ENCODE measurements around the gene ZNF165. TPM values are rescaled to one million over a fixed set of nuclear protein-coding genes. Genes with fewer than 3 reads are reported as not detected.

Gene ZNF165
- total and polyA plus RNA-seq, 2 of the 4 experiments (the other 2 are of a cell fraction) = 0.07 to 0.36 TPM

DNA sequence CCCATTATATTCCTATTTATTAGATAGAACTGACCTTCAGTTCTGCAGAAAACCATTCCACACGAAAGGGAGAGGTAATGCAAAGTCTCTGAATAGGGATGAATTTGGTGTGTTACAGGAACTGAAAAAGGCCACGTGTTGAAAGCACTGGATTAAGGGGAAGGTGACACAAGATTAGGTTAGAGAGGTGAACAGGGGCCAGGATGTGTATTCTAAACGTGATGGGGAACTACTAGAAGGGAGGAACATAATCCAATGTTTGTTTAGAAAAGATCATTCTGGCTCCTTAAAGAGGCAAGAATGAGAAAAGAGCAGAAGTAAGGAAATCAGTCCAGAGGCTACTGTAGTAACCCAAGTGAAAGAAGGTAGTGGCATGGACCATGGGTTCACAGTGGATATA, 55.0 kb downstream of the ZNF165 start:
- no peak for DNase-seq
- Histone ChIP-seq H3K18ac (ENCODE audit: low read depth, low read length) (no peak overlapping the region), H2BK5ac (ENCODE audit: low read depth, low read length, poor library complexity, severe bottlenecking) (no peak overlapping the region), H3K9ac (ENCODE audit: low read depth, low read length) (peak overlapping the region; percentile 99; the same call in 1 of the 2 replicates), H3K4me3 (ENCODE audit: insufficient read depth, low read depth, low read length) (no peak overlapping the region), H4K20me1 (ENCODE audit: insufficient read depth, low read length) (no peaks in the 10 kb centered on the region; the same call in 1 of the 2 replicates), H3K4ac (ENCODE audit: low read depth, low read length) (no peak overlapping the region), H3K9me3 (ENCODE audit: control insufficient read depth, insufficient read depth, low read length) (no peaks in the 10 kb centered on the region), H3K9me1 (ENCODE audit: insufficient read depth, low read length) (no peaks in the 10 kb centered on the region), H3K56ac (ENCODE audit: extremely low read depth, insufficient read depth, low read length) (no peak overlapping the region; the same call in 1 of the 2 replicates), H2AK5ac (ENCODE audit: low read depth, low read length) (no peak overlapping the region), H3K27ac (ENCODE audit: insufficient read depth, low read length) (no peak overlapping the region), H3K4me1 (ENCODE audit: control insufficient read depth, insufficient read depth, low read length) (peaks cover 2% of the 10 kb centered on the region; the same call in 1 of the 2 replicates), H3K14ac (replicated peaks; ENCODE audit: low read depth, low read length) (no peak overlapping the region), H4K5ac (ENCODE audit: low read depth, low read length) (no peak overlapping the region), H2AFZ (replicated peaks; ENCODE audit: low read length, poor library complexity) (no peak overlapping the region), H2BK120ac (ENCODE audit: low read depth, low read length) (no peak overlapping the region), H4K8ac (ENCODE audit: low read depth in 2 of 2, low read length in 2 of 2) (no peak overlapping the region), H3K4me2 (ENCODE audit: low read depth, low read length) (peak overlapping the region; percentile 71), H2BK20ac (ENCODE audit: low read depth, low read length) (no peak overlapping the region), H3K79me1 (ENCODE audit: low read depth in 1 of 2, low read length in 2 of 2) (peaks cover 8 to 39% of the 10 kb centered on the region in 2 experiments), H3K27me3 (ENCODE audit: control insufficient read depth, insufficient read depth, low read length) (no peaks in the 10 kb centered on the region), H2BK15ac (ENCODE audit: low read depth, low read length) (no peak overlapping the region), H4K91ac (ENCODE audit: insufficient read depth, low read depth, low read length) (no peak overlapping the region), H3K23ac (ENCODE audit: low read depth, low read length) (no peak overlapping the region), H3K36me3 (ENCODE audit: control insufficient read depth, insufficient read depth, low read length) (peaks cover 2% of the 10 kb centered on the region), H2AK9ac (replicated peaks; ENCODE audit: low read depth, low read length, poor library complexity) (no peak overlapping the region)
- intact Hi-C loops (cut with micrococcal nuclease) (loop anchor here (5.0 kb wide), 2 partner anchors 132 to 262 kb away; partner anchors contain the start of genes ZSCAN12 and ZSCAN26), in situ Hi-C loops (cut with MboI; ENCODE audit: low sequenced_read_pairs) (no loop called here), dilution Hi-C loops (cut with HindIII; ENCODE audit: low sequenced_read_pairs, unreplicated experiment) (no loop called here)
- ATAC-seq (ENCODE audit: low read depth) = no peak
- ChIA-PET POLR2A (ENCODE audit: unreplicated experiment) (no interaction called here), CTCF (no interaction called here)
- TF ChIP-seq NFE2L2 (IDR thresholded peaks at IDR 0.05; ENCODE audit: low read depth, low read length) = no peak
- no peak for TF ChIP-seq POLR2A (IDR thresholded peaks at IDR 0.05; ENCODE audit: low read depth, low read length)
- TF ChIP-seq, protein P1, sequence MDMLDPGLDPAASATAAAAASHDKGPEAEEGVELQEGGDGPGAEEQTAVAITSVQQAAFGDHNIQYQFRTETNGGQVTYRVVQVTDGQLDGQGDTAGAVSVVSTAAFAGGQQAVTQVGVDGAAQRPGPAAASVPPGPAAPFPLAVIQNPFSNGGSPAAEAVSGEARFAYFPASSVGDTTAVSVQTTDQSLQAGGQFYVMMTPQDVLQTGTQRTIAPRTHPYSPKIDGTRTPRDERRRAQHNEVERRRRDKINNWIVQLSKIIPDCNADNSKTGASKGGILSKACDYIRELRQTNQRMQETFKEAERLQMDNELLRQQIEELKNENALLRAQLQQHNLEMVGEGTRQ (IDR thresholded peaks at IDR 0.05; ENCODE audit: low read depth, low read length) = no peak
- TF ChIP-seq MXI1 (IDR thresholded peaks at IDR 0.05; ENCODE audit: borderline replicate concordance, low read depth, low read length) = no peak
- no peak for TF ChIP-seq SMC3 (IDR thresholded peaks at IDR 0.05; ENCODE audit: low read depth, low read length)
- no peak for TF ChIP-seq RFX5 (IDR thresholded peaks at IDR 0.05; ENCODE audit: low read depth, low read length)
- no peak for TF ChIP-seq RCOR1 (IDR thresholded peaks at IDR 0.05; ENCODE audit: insufficient replicate concordance, low read length)
- no peak for TF ChIP-seq CEBPB (IDR thresholded peaks at IDR 0.05; ENCODE audit: low read depth, low read length)
- no peak for TF ChIP-seq MAZ (IDR thresholded peaks at IDR 0.05; ENCODE audit: borderline replicate concordance, low read depth, low read length)
- TF ChIP-seq BHLHE40 (IDR thresholded peaks at IDR 0.05; ENCODE audit: low read depth, low read length) = no peak
- WGBS, 2 experiments (ENCODE audit: extremely low coverage in 2 of 2, insufficient read length in 1 of 2) = 0% methylated on average over 2 of the region's 3 CpGs; no CpG with 5 or more reads in 1 of the 2 experiments
- no TSS peak for BruUV-seq (replicated peaks)

All from IMR-90 (cell line).